GM19099 (cell line): ENCODE results near the gene TENT4B.

ENCODE experiments used
- POLR2A ChIP-seq: IDR thresholded peaks from 3 replicates; pipeline ENCODE4 v1.6.1; 2011; ENCODE audit warnings: low read depth; ENCODE audit not compliant: insufficient read length; ENCODE audit errors: extremely low read depth

The TENT4B gene

GRCh38 chr16:50146479-50147435 lies 6.3 kb upstream of the TENT4B start:
- no peak for TF ChIP-seq POLR2A

- no peak for TF ChIP-seq POLR2A
Observed at GRCh38 chr16:50151322-50151721, 1.8 kb upstream of the TENT4B start.

- no peak for TF ChIP-seq POLR2A
Observed at GRCh38 chr16:50151756-50152155, 1.4 kb upstream of the TENT4B start.

- no peak for TF ChIP-seq POLR2A
Observed at GRCh38 chr16:50152351-50152806, 727 bp upstream of the TENT4B start.

- no peak for TF ChIP-seq POLR2A
Observed at GRCh38 chr16:50153596-50154419, 702 bp downstream of the TENT4B start.

GRCh38 chr16:50154420-50154950 lies 1.4 kb downstream of the TENT4B start:
- TF ChIP-seq POLR2A = no peak

- no peak for TF ChIP-seq POLR2A
Observed at GRCh38 chr16:50155925-50156324, 2.8 kb downstream of the TENT4B start.

GRCh38 chr16:50156590-50156989 lies 3.5 kb downstream of the TENT4B start:
- TF ChIP-seq POLR2A = no peak

GRCh38 chr16:50160495-50161164 lies 7.5 kb downstream of the TENT4B start:
- no peak for TF ChIP-seq POLR2A

GRCh38 chr16:50161950-50162349 lies 8.8 kb downstream of the TENT4B start:
- no peak for TF ChIP-seq POLR2A

GRCh38 chr16:50165473-50165872 lies 12.4 kb downstream of the TENT4B start:
- TF ChIP-seq POLR2A = no peak

- no peak for TF ChIP-seq POLR2A
Observed at GRCh38 chr16:50166511-50167500, 13.7 kb downstream of the TENT4B start.

GRCh38 chr16:50167556-50167955 lies 14.4 kb downstream of the TENT4B start:
- no peak for TF ChIP-seq POLR2A
